HCT116 (cell line): ENCODE measurements around the gene TSPAN33. TPM values are rescaled to one million over a fixed set of nuclear protein-coding genes. Genes with fewer than 3 reads are reported as not detected.

Experiments used
- ATAC-seq: fragments of 200-7000 bp; cut with Tn5 transposase; 2 replicates; pipeline ENCODE4 v1.9.1; 2020; ENCODE audit warnings: mild to moderate bottlenecking, moderate library complexity
- BruUV-seq: library from RNA; stranded (reverse); fragments of 400-500 nt; replicated peaks from 2 replicates; lab custom pipeline; 2021; lab: Mats Ljungman, UMichigan
- CTCF ChIA-PET: fragments of 300-600 bp; sonication (Branson Sonifier 250); formaldehyde crosslinking; loops from one replicate; lab custom pipeline; 2021; ENCODE audit warnings: antibody characterized with exemption; lab: Charles Lee
- POLR2A ChIA-PET: fragments of 300-600, 350-600 bp; sonication (Branson Sonifier 250); formaldehyde crosslinking; loops from one replicate; lab custom pipeline; 2021; ENCODE audit warnings: antibody characterized with exemption; lab: Charles Lee
- RAD21 ChIA-PET, 2 experiments: fragments of 300-600 bp; sonication (Branson Sonifier 250); formaldehyde crosslinking; loops; one replicate each; lab custom pipeline; 2023; ENCODE audit warnings: low total read pairs in 2 of 2; ENCODE audit not compliant: uncharacterized antibody in 2 of 2, unreplicated experiment in 2 of 2, low non-redundant PET in 1 of 2; lab: Charles Lee
- DNase-seq: peaks from one replicate; pipeline ENCODE4 v3.0.0-alpha.2; 2010; ENCODE audit warnings: low read depth, low spot score
- H2AFZ ChIP-seq: fragments of 200-600 bp; shearing (Covaris generic), sonication (generic); 2 replicates; pipeline ENCODE4 v1.6.1; 2017; ENCODE audit warnings: low read depth, mixed run types, mixed read lengths, antibody characterized with exemption, low read length; ENCODE audit not compliant: poor library complexity, severe bottlenecking
- H3K27ac ChIP-seq: 2 replicates; pipeline ENCODE4 v1.5.1; 2012; ENCODE audit warnings: low read depth, low read length
- H3K27me3 ChIP-seq: fragments of 200-600 bp; sonication (generic); 2 replicates; pipeline ENCODE4 v1.6.1; 2016; ENCODE audit warnings: mixed run types, low read length, mixed read lengths; ENCODE audit not compliant: insufficient read depth
- H3K36me3 ChIP-seq, 2 experiments: fragments of 200-500 bp in 1 of 2; fragments of 200-600 bp in 1 of 2; sonication (Bioruptor generic) in 1 of 2; sonication (generic) in 1 of 2; 2 replicates each; pipeline versions ENCODE4 v1.5.1 to v1.6.1; 2014 to 2016; ENCODE audit warnings: low read length in 2 of 2, inconsistent platforms in 1 of 2, mixed read lengths in 1 of 2, mixed run types in 1 of 2; ENCODE audit not compliant: insufficient read depth in 2 of 2, control insufficient read depth in 1 of 2
- H3K4me1 ChIP-seq, 2 experiments: fragments of 200-600 bp in 1 of 2; sonication (generic) in 1 of 2; 2 replicates each; pipeline versions ENCODE4 v1.5.1 to v1.6.1; 2012 to 2017; ENCODE audit warnings: low read length in 2 of 2, inconsistent platforms in 1 of 2, mild to moderate bottlenecking in 1 of 2, mixed read lengths in 1 of 2, mixed run types in 1 of 2, moderate library complexity in 1 of 2; ENCODE audit not compliant: insufficient read depth in 2 of 2, control insufficient read depth in 1 of 2
- H3K4me2 ChIP-seq: fragments of 200-600 bp; sonication (generic); 2 replicates; pipeline ENCODE4 v1.6.1; 2017; ENCODE audit warnings: mixed run types, low read length, mixed read lengths
- H3K4me3 ChIP-seq, 2 experiments: fragments of 200-600 bp in 1 of 2; sonication (generic) in 1 of 2; replicated peaks in 1 of 2; 2 replicates each; pipeline ENCODE4 v1.5.1; 2011 to 2016; ENCODE audit warnings: low read length in 2 of 2, control low read depth in 1 of 2, low read depth in 1 of 2, mild to moderate bottlenecking in 1 of 2, mixed read lengths in 1 of 2, mixed run types in 1 of 2
- H3K79me2 ChIP-seq: fragments of 200-600 bp; sonication (generic); 2 replicates; pipeline ENCODE4 v1.6.1; 2017; ENCODE audit warnings: mild to moderate bottlenecking, mixed run types, low read length, moderate library complexity, mixed read lengths; ENCODE audit not compliant: insufficient read depth
- H3K9ac ChIP-seq: fragments of 200-600 bp; sonication (generic); 2 replicates; pipeline ENCODE4 v1.6.1; 2016; ENCODE audit warnings: low read length, mixed read lengths
- H3K9me2 ChIP-seq: fragments of 200-600 bp; sonication (generic), shearing (Covaris generic); 2 replicates; pipeline ENCODE4 v1.6.1; 2017; ENCODE audit warnings: mixed run types, mild to moderate bottlenecking, moderate library complexity; ENCODE audit not compliant: insufficient read depth
- H3K9me3 ChIP-seq, 2 experiments: fragments of 200-500 bp in 1 of 2; fragments of 200-600 bp in 1 of 2; sonication (Bioruptor generic) in 1 of 2; sonication (generic) in 1 of 2; 2 replicates each; pipeline ENCODE4 v1.6.1; 2014 to 2017; ENCODE audit warnings: low read length in 2 of 2, mixed read lengths in 2 of 2, inconsistent platforms in 1 of 2, low read depth in 1 of 2, mild to moderate bottlenecking in 1 of 2, mixed run types in 1 of 2, moderate library complexity in 1 of 2; ENCODE audit not compliant: control insufficient read depth in 1 of 2, insufficient read depth in 1 of 2
- H4K20me1 ChIP-seq: fragments of 200-600 bp; sonication (generic), shearing (Covaris generic); 2 replicates; pipeline ENCODE4 v1.6.1; 2017; ENCODE audit warnings: mixed run types, mild to moderate bottlenecking, moderate library complexity; ENCODE audit not compliant: insufficient read depth
- ATF3 ChIP-seq: IDR thresholded peaks from 2 replicates; pipeline ENCODE4 v1.6.1; 2012
- EZH2 ChIP-seq: fragments of 200-600 bp; sonication (generic); IDR thresholded peaks from 2 replicates; pipeline ENCODE4 v1.6.1; 2017; ENCODE audit warnings: antibody characterized with exemption, mixed run types
- EZH2phosphoT487 ChIP-seq: fragments of 200-600 bp; IDR thresholded peaks from 2 replicates; pipeline ENCODE4 v1.6.1; 2018; ENCODE audit warnings: antibody characterized with exemption, borderline replicate concordance
- JUND ChIP-seq: IDR thresholded peaks from 2 replicates; pipeline ENCODE4 v1.6.1; 2012
- POLR2AphosphoS5 ChIP-seq: IDR thresholded peaks from 2 replicates; pipeline ENCODE4 v1.6.1; 2011; ENCODE audit warnings: mild to moderate bottlenecking, low read depth, low read length, moderate library complexity
- RAD21 ChIP-seq: IDR thresholded peaks from 2 replicates; pipeline ENCODE4 v1.6.1; 2012; ENCODE audit warnings: low read depth, mild to moderate bottlenecking
- SIN3A ChIP-seq: IDR thresholded peaks from 2 replicates; pipeline ENCODE4 v1.6.1; 2012; ENCODE audit warnings: low read depth
- TCF7L2 ChIP-seq: IDR thresholded peaks from 2 replicates; pipeline ENCODE4 v1.7.0; 2011; ENCODE audit warnings: borderline replicate concordance, inconsistent platforms; ENCODE audit not compliant: insufficient read depth, insufficient read length; ENCODE audit errors: extremely low read depth
- YY1 ChIP-seq: IDR thresholded peaks from 2 replicates; pipeline ENCODE4 v1.6.1; 2011; ENCODE audit warnings: low read length, low read depth, moderate library complexity, mild to moderate bottlenecking; ENCODE audit not compliant: insufficient replicate concordance; ENCODE audit errors: extremely low read depth
- ZBTB33 ChIP-seq: IDR thresholded peaks from 2 replicates; pipeline ENCODE4 v1.6.1; 2011; ENCODE audit warnings: mild to moderate bottlenecking, low read length, moderate library complexity; ENCODE audit not compliant: insufficient replicate concordance; ENCODE audit errors: extremely low read depth
- intact Hi-C: fragments of 100-400 bp; cut with micrococcal nuclease; formaldehyde crosslinking; loops from 2 replicates; pipeline ENCODE4 v1.10.0; 2022
- total RNA-seq: library from RNA; stranded (reverse); gene quantifications from one replicate; pipeline ENCODE4 v1.2.1, GENCODE V29; 2021; ENCODE audit not compliant: unreplicated experiment

The TSPAN33 gene
- total RNA-seq, 1 experiment from 2014 or later, result 22.2 TPM

DNA sequence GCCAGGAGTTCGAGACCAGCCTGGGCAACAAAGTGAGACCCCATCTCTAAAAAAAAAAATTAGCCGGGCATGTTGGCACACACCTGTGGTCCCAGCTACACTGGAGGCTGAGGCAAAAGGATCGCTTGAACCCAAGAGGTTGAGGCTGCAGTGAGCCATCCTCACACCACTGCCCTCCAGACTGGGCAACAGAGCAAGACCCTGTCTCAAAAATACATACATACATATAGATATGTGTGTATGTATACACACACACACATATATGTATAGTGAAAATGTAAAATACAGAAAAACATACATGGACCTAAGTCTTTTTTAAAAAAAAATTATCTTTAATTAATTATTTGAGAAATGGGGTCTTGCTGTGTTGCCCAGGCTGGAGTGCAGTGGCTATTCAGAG lies 49.4 kb downstream of the TSPAN33 start:
- Histone ChIP-seq H4K20me1 (no peaks in the 10 kb centered on the region), H2AFZ (no peak overlapping the region), H3K4me3 (no peak overlapping the region), H3K9me3 (no peaks in the 10 kb centered on the region), H3K9me2 (no peaks in the 10 kb centered on the region; the same call in 1 of the 2 replicates), H3K36me3 (no peaks in the 10 kb centered on the region), H3K4me1 (peaks cover 0 to 7% of the 10 kb centered on the region in 2 experiments; a peak in 1 of 4 replicates)
- ATAC-seq, result no peak
- POLR2A ChIA-PET, result no interaction called here
- CTCF ChIA-PET, result interaction anchor here (0.9 to 1.3 kb wide), 2 partner anchors 30 kb away, joined by 3 to 5 read pairs; no protein-coding TSS in a partner anchor
- no peak for DNase-seq
- TF ChIP-seq RAD21, result no peak
- TF ChIP-seq ATF3, result no peak
- TF ChIP-seq JUND, result no peak
- no peak for TF ChIP-seq EZH2
- TF ChIP-seq YY1, result no peak
- no peak for TF ChIP-seq POLR2AphosphoS5
- TF ChIP-seq, all 23 proteins: peak for 0
- intact Hi-C loops, result no loop called here
- no TSS peak for BruUV-seq
- Histone ChIP-seq H3K4me2 (no peak overlapping the region), H3K9ac (no peak overlapping the region), H3K27me3 (no peaks in the 10 kb centered on the region), H3K79me2 (no peaks in the 10 kb centered on the region), H3K27ac (no peak overlapping the region)
- RAD21 ChIA-PET, result no interaction called here

DNA sequence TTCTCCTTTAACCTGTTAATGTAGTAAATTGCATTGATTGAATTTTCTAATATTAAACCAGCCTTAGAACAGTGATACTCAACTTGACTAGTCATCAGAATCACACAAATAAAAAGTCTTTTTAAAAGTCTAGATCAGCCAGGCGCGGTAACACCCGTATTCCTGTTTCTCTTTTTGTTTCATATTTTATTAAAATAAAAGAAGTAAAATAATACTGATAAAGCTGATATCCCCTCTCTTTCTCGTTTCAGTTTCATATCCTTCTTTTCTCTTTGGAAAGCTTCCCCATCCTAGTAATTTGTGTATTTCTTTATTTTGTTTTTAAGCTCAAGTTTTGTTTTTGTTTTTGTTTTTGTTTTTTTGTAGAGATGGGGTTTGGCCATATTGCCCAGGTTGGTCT lies 53.3 kb downstream of the TSPAN33 start:
- H3K4me2 ChIP-seq, result no peak overlapping the region
- TF ChIP-seq ATF3 (no peak), EZH2phosphoT487 (no peak), SIN3A (no peak), POLR2AphosphoS5 (no peak), TCF7L2 (no peak), ZBTB33 (no peak)
- no peaks in the 10 kb centered on the region; the same call in 1 of the 2 replicates for H3K9me2 ChIP-seq
- H3K9ac ChIP-seq, result no peak overlapping the region
- H3K4me3 ChIP-seq, result no peak overlapping the region
- no peaks in the 10 kb centered on the region for H3K36me3 ChIP-seq
- ChIA-PET POLR2A (no interaction called here), CTCF (interaction anchor here (0.7 to 2.6 kb wide), 2 partner anchors 13 to 34 kb away, joined by 3 to 7 read pairs; no protein-coding TSS in a partner anchor), RAD21 (no interaction called here)
- ATAC-seq (no peak), DNase-seq (no peak)
- H3K9me3 ChIP-seq, result no peaks in the 10 kb centered on the region
- intact Hi-C loops, result no loop called here
- no peaks in the 10 kb centered on the region for H3K4me1 ChIP-seq
- no peaks in the 10 kb centered on the region for H4K20me1 ChIP-seq
- H3K27ac ChIP-seq, result no peak overlapping the region
- H3K27me3 ChIP-seq, result no peaks in the 10 kb centered on the region
- BruUV-seq, result no TSS peak
- no peaks in the 10 kb centered on the region for H3K79me2 ChIP-seq
- no peak overlapping the region for H2AFZ ChIP-seq
